ENCODE measurements around the gene AFF1.
"Not testable (repeated sequence)": the region's sequence is repeated elsewhere in the genome, so short reads cannot be mapped to it uniquely, and the experiment has no call there.

Gene AFF1

GRCh38 chr4:87129681-87130080, 194.9 kb downstream of the AFF1 start:
- WGBS (ENCODE audit: insufficient coverage, insufficient read length): 100% methylated on average over 1 of the region's 6 CpGs
- no peak for DNase-seq (ENCODE audit: low read depth, low spot score)

GRCh38 chr4:87130985-87131703, 196.3 kb downstream of the AFF1 start:
- no peaks in the 10 kb centered on the region for H3K9me3 ChIP-seq (ENCODE audit: control insufficient read depth, insufficient read depth, low read length)
- no CpG with 5 or more reads among the region's 7 CpGs for WGBS (ENCODE audit: insufficient coverage, insufficient read length)
- H3K27ac ChIP-seq (ENCODE audit: low read length): no peak overlapping the region
- no peaks in the 10 kb centered on the region for H3K4me1 ChIP-seq (ENCODE audit: control insufficient read depth, insufficient read depth, low read length)
- DNase-seq (ENCODE audit: low read depth, low spot score): no peak
- peaks cover 13% of the 10 kb centered on the region; the same call in 1 of the 2 replicates for H3K36me3 ChIP-seq (ENCODE audit: control insufficient read depth, insufficient read depth, low read length)
- no peaks in the 10 kb centered on the region for H3K27me3 ChIP-seq (ENCODE audit: control insufficient read depth, insufficient read depth, low read length)
- H3K4me3 ChIP-seq (ENCODE audit: low read length): no peak overlapping the region

More at GRCh38 chr4:87129681-87130080, 194.9 kb downstream of the AFF1 start:
- Histone ChIP-seq H3K27me3 (ENCODE audit: control insufficient read depth, insufficient read depth, low read length) (no peaks in the 10 kb centered on the region), H3K4me3 (ENCODE audit: low read length) (no peak overlapping the region), H3K27ac (ENCODE audit: low read length) (no peak overlapping the region), H3K9me3 (ENCODE audit: control insufficient read depth, insufficient read depth, low read length) (no peaks in the 10 kb centered on the region), H3K4me1 (ENCODE audit: control insufficient read depth, insufficient read depth, low read length) (no peaks in the 10 kb centered on the region), H3K36me3 (ENCODE audit: control insufficient read depth, insufficient read depth, low read length) (peaks cover 21% of the 10 kb centered on the region; the same call in 1 of the 2 replicates)

GRCh38 chr4:87132035-87132434, 197.2 kb downstream of the AFF1 start:
- no CpG with 5 or more reads among the region's 8 CpGs for whole genome bisulfite sequencing (ENCODE audit: insufficient coverage, insufficient read length)

GRCh38 chr4:87133183-87133582, 198.4 kb downstream of the AFF1 start:
- Histone ChIP-seq H3K27ac (ENCODE audit: low read length) (no peak overlapping the region), H3K4me1 (ENCODE audit: control insufficient read depth, insufficient read depth, low read length) (no peaks in the 10 kb centered on the region), H3K27me3 (ENCODE audit: control insufficient read depth, insufficient read depth, low read length) (no peaks in the 10 kb centered on the region), H3K9me3 (ENCODE audit: control insufficient read depth, insufficient read depth, low read length) (no peaks in the 10 kb centered on the region), H3K4me3 (ENCODE audit: low read length) (no peak overlapping the region), H3K36me3 (ENCODE audit: control insufficient read depth, insufficient read depth, low read length) (peaks cover 8% of the 10 kb centered on the region; the same call in 1 of the 2 replicates)
- no CpG with 5 or more reads among the region's 2 CpGs for WGBS (ENCODE audit: insufficient coverage, insufficient read length)
- no peak for DNase-seq (ENCODE audit: low read depth, low spot score)

More at GRCh38 chr4:87132035-87132434, 197.2 kb downstream of the AFF1 start:
- Histone ChIP-seq H3K27ac (ENCODE audit: low read length) (no peak overlapping the region), H3K36me3 (ENCODE audit: control insufficient read depth, insufficient read depth, low read length) (peaks cover 13% of the 10 kb centered on the region; the same call in 1 of the 2 replicates), H3K27me3 (ENCODE audit: control insufficient read depth, insufficient read depth, low read length) (no peaks in the 10 kb centered on the region), H3K4me3 (ENCODE audit: low read length) (no peak overlapping the region), H3K9me3 (ENCODE audit: control insufficient read depth, insufficient read depth, low read length) (no peaks in the 10 kb centered on the region), H3K4me1 (ENCODE audit: control insufficient read depth, insufficient read depth, low read length) (no peaks in the 10 kb centered on the region)
- DNase-seq (ENCODE audit: low read depth, low spot score): no peak

GRCh38 chr4:87134122-87134521, 199.3 kb downstream of the AFF1 start:
- H3K9me3 ChIP-seq (ENCODE audit: control insufficient read depth, insufficient read depth, low read length): no peaks in the 10 kb centered on the region
- H3K27me3 ChIP-seq (ENCODE audit: control insufficient read depth, insufficient read depth, low read length): no peaks in the 10 kb centered on the region
- H3K4me1 ChIP-seq (ENCODE audit: control insufficient read depth, insufficient read depth, low read length): no peaks in the 10 kb centered on the region
- no peak overlapping the region for H3K27ac ChIP-seq (ENCODE audit: low read length)
- H3K4me3 ChIP-seq (ENCODE audit: low read length): no peak overlapping the region
- no CpG with 5 or more reads among the region's 3 CpGs for WGBS (ENCODE audit: insufficient coverage, insufficient read length)
- DNase-seq (ENCODE audit: low read depth, low spot score): no peak
- peaks cover 8% of the 10 kb centered on the region; the same call in 1 of the 2 replicates for H3K36me3 ChIP-seq (ENCODE audit: control insufficient read depth, insufficient read depth, low read length)

- WGBS (ENCODE audit: insufficient coverage, insufficient read length): no CpG with 5 or more reads among the region's 3 CpGs
- DNase-seq (ENCODE audit: low read depth, low spot score): no peak
- Histone ChIP-seq H3K4me3 (ENCODE audit: low read length) (no peak overlapping the region), H3K4me1 (ENCODE audit: control insufficient read depth, insufficient read depth, low read length) (no peaks in the 10 kb centered on the region), H3K27ac (ENCODE audit: low read length) (no peak overlapping the region), H3K9me3 (ENCODE audit: control insufficient read depth, insufficient read depth, low read length) (no peaks in the 10 kb centered on the region), H3K36me3 (ENCODE audit: control insufficient read depth, insufficient read depth, low read length) (0 out of 2 replicates have a peak, but pooled peaks cover under 1% of the 10 kb centered on the region), H3K27me3 (ENCODE audit: control insufficient read depth, insufficient read depth, low read length) (no peaks in the 10 kb centered on the region)
Measured at GRCh38 chr4:87141428-87141827, 206.6 kb downstream of the AFF1 start.

GRCh38 chr4:87144356-87144755, 209.5 kb downstream of the AFF1 start:
- DNase-seq (ENCODE audit: low read depth, low spot score): no peak
- no CpG with 5 or more reads among the region's 2 CpGs for WGBS (ENCODE audit: insufficient coverage, insufficient read length)
- no peaks in the 10 kb centered on the region for H3K36me3 ChIP-seq (ENCODE audit: control insufficient read depth, insufficient read depth, low read length)
- no peaks in the 10 kb centered on the region for H3K27me3 ChIP-seq (ENCODE audit: control insufficient read depth, insufficient read depth, low read length)
- H3K4me3 ChIP-seq (ENCODE audit: low read length): no peak overlapping the region
- H3K4me1 ChIP-seq (ENCODE audit: control insufficient read depth, insufficient read depth, low read length): no peaks in the 10 kb centered on the region
- H3K9me3 ChIP-seq (ENCODE audit: control insufficient read depth, insufficient read depth, low read length): no peaks in the 10 kb centered on the region
- H3K27ac ChIP-seq (ENCODE audit: low read length): no peak overlapping the region

GRCh38 chr4:87145934-87146333, 211.1 kb downstream of the AFF1 start:
- H3K4me1 ChIP-seq (ENCODE audit: control insufficient read depth, insufficient read depth, low read length); H3K4me3 ChIP-seq (ENCODE audit: low read length); H3K27ac ChIP-seq (ENCODE audit: low read length); H3K9me3 ChIP-seq (ENCODE audit: control insufficient read depth, insufficient read depth, low read length); H3K27me3 ChIP-seq (ENCODE audit: control insufficient read depth, insufficient read depth, low read length); DNase-seq (ENCODE audit: low read depth, low spot score); H3K36me3 ChIP-seq (ENCODE audit: control insufficient read depth, insufficient read depth, low read length): not testable (repeated sequence)
- no CpG with 5 or more reads among the region's 6 CpGs for WGBS (ENCODE audit: insufficient coverage, insufficient read length)

- Histone ChIP-seq H3K36me3 (ENCODE audit: control insufficient read depth, insufficient read depth, low read length) (no peaks in the 10 kb centered on the region), H3K4me1 (ENCODE audit: control insufficient read depth, insufficient read depth, low read length) (no peaks in the 10 kb centered on the region), H3K9me3 (ENCODE audit: control insufficient read depth, insufficient read depth, low read length) (no peaks in the 10 kb centered on the region), H3K4me3 (ENCODE audit: low read length) (no peak overlapping the region), H3K27ac (ENCODE audit: low read length) (no peak overlapping the region), H3K27me3 (ENCODE audit: control insufficient read depth, insufficient read depth, low read length) (no peaks in the 10 kb centered on the region)
- WGBS (ENCODE audit: insufficient coverage, insufficient read length): no CpG with 5 or more reads among the region's 3 CpGs
- no peak for DNase-seq (ENCODE audit: low read depth, low spot score)
Measured at GRCh38 chr4:87147116-87147515, 212.3 kb downstream of the AFF1 start.

- H3K27ac ChIP-seq (ENCODE audit: low read length): no peak overlapping the region
- H3K36me3 ChIP-seq (ENCODE audit: control insufficient read depth, insufficient read depth, low read length): no peaks in the 10 kb centered on the region
- WGBS (ENCODE audit: insufficient coverage, insufficient read length): no CpG with 5 or more reads among the region's 2 CpGs
- no peaks in the 10 kb centered on the region for H3K4me1 ChIP-seq (ENCODE audit: control insufficient read depth, insufficient read depth, low read length)
- H3K4me3 ChIP-seq (ENCODE audit: low read length): no peak overlapping the region
- no peaks in the 10 kb centered on the region for H3K27me3 ChIP-seq (ENCODE audit: control insufficient read depth, insufficient read depth, low read length)
- no peaks in the 10 kb centered on the region for H3K9me3 ChIP-seq (ENCODE audit: control insufficient read depth, insufficient read depth, low read length)
- peak; percentile 39 for DNase-seq (ENCODE audit: low read depth, low spot score)
Measured at GRCh38 chr4:87150498-87151261, 215.9 kb downstream of the AFF1 start.
